BLaER1 treated with 17β-estradiol and CSF1 and Interleukin-3, amounts not matched to agents 10 nM and 100 nM (cell line): ENCODE data around the gene MNDA.
"Not testable (repeated sequence)": the region's sequence is repeated elsewhere in the genome, so short reads cannot be mapped to it uniquely, and the experiment has no call there.

Experiments
- H3K27ac ChIP-seq, 11 experiments: shearing (Covaris generic); formaldehyde crosslinking; 2 replicates each; pipeline ENCODE4 v1.8.1; 2022
- H3K27me3 ChIP-seq, 11 experiments: shearing (Covaris generic); formaldehyde crosslinking; 2 replicates each; pipeline ENCODE4 v1.8.1; 2022
- H3K36me3 ChIP-seq, 11 experiments: shearing (Covaris generic); formaldehyde crosslinking; 2 replicates each; pipeline ENCODE4 v1.8.1; 2022
- H3K4me1 ChIP-seq, 10 experiments: shearing (Covaris generic); formaldehyde crosslinking; 2 replicates each; pipeline ENCODE4 v1.8.1; 2022
- H3K4me2 ChIP-seq, 11 experiments: shearing (Covaris generic); formaldehyde crosslinking; 2 replicates each; pipeline ENCODE4 v1.8.1; 2022
- H3K4me3 ChIP-seq, 10 experiments: shearing (Covaris generic); formaldehyde crosslinking; 2 replicates each; pipeline ENCODE4 v1.8.1; 2022
- H3K9ac ChIP-seq, 11 experiments: shearing (Covaris generic); formaldehyde crosslinking; 2 replicates each; pipeline ENCODE4 v1.8.1; 2022
- H3K9me3 ChIP-seq, 11 experiments: shearing (Covaris generic); formaldehyde crosslinking; replicated peaks in 1 of 11; 2 replicates each; pipeline ENCODE4 v1.8.1; 2022
- H4K20me1 ChIP-seq, 11 experiments: shearing (Covaris generic); formaldehyde crosslinking; 2 replicates each; pipeline ENCODE4 v1.8.1; 2022
- Cebpa-rat ChIP-seq, 11 experiments: shearing (Covaris generic); IDR thresholded peaks; 2 replicates each; pipeline ENCODE4 v1.8.1; 2022

The MNDA gene

DNA sequence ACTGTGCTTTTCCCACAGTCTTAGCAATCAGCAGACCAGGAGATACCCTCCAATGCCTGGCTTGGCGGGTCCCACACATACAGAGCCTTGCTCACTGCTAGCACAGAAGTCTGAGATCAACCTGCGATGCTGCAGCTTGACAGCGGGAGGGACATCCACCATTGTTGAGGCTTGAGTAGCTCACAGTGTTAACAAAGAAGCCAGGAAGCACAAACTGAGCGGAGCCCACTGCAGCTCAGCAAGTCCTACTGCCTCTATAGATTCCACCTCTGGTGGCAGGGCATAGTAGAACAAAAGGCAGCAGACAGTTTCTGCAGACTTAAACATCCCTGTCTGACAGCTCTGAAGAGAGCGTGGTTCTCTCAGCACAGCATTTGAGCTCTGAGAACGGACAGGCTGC lies 33.4 kb downstream of the MNDA start:
- H3K9ac ChIP-seq, result no peak overlapping the region
- H3K27ac ChIP-seq, result no peak overlapping the region
- H3K4me1 ChIP-seq, result no peaks in the 10 kb centered on the region
- H3K4me3 ChIP-seq, result no peak overlapping the region
- no peaks in the 10 kb centered on the region for H4K20me1 ChIP-seq
- H3K27me3 ChIP-seq, result no peaks in the 10 kb centered on the region
- no peak for TF ChIP-seq Cebpa-rat (IDR thresholded peaks at IDR 0.05)
- H3K36me3 ChIP-seq, result no peaks in the 10 kb centered on the region
- H3K4me2 ChIP-seq, result no peak overlapping the region
- H3K9me3 ChIP-seq, result peaks cover 0 to 13% (median 1%) of the 10 kb centered on the region in 11 experiments; a peak in 6 of 22 replicates

DNA sequence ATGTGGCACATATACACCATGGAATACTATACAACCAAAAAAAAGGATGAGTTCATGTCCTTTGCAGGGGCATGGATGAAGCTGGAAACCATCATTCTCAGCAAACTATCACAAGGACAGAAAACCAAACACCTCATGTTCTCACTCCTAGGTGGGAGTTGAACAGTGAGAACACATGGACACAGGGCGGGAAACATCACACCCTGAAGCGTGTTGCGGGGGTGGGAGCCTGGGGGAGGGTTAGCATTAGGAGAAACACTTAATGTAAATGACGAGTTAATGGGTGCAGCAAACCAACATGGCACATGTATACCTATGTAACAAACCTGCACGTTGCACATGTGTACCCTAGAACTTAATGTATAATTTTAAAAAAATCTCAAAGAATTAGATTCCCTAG lies 39.3 kb downstream of the MNDA start:
- H4K20me1 ChIP-seq, H3K4me2 ChIP-seq, H3K36me3 ChIP-seq, H3K9me3 ChIP-seq, H3K27me3 ChIP-seq, H3K4me1 ChIP-seq, H3K9ac ChIP-seq, H3K27ac ChIP-seq, H3K4me3 ChIP-seq: not testable (repeated sequence)

DNA sequence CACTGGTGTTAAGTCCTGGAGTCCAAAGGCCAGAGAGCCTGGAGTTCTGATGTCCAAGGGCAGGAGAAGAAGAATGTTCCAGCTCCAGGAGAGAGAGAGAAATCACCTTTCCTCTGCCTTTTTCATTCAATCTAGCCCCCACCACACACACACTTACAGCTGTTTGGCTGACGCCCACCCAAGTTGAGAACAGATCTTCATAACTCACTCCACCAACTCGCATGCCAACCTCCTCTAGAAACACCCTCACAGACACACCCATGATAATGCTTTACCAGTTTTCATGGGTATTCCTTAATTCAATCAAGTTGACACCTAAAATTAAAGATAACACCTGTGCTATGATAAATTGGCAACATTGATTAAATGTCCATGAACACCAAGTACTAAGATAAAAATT lies 42.0 kb downstream of the MNDA start:
- H3K4me3 ChIP-seq, result no peak overlapping the region
- H3K4me2 ChIP-seq, result no peak overlapping the region
- TF ChIP-seq Cebpa-rat (IDR thresholded peaks at IDR 0.05), result no peak
- H4K20me1 ChIP-seq, result no peaks in the 10 kb centered on the region
- H3K4me1 ChIP-seq, result no peaks in the 10 kb centered on the region
- H3K9me3 ChIP-seq, result 0 out of 22 replicates have a peak, but pooled peaks cover 0 to 4% (median 0%) of the 10 kb centered on the region in 11 experiments
- H3K9ac ChIP-seq, result no peak overlapping the region
- no peaks in the 10 kb centered on the region for H3K36me3 ChIP-seq
- H3K27ac ChIP-seq, result no peak overlapping the region
- no peaks in the 10 kb centered on the region for H3K27me3 ChIP-seq

DNA sequence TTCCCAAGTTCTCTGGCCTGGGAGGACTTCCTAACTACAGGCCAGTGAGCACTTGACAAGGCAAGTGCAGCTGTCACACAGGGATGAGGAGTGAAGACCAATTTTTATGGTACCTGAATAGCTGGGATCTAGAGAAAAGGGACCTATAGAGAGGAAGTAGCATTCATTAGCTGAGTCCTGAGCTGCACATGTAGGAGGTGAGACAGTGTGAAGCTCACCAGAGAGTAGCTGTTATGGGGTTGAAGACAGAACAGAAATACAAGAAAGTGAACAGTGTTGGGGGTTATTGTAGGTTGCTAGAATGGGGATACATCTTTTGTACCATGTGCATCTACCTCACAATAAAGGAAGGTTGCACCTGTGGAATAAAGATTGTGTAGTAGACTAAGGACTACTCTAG lies 62.5 kb downstream of the MNDA start:
- H3K9ac ChIP-seq, result no peak overlapping the region
- H3K4me3 ChIP-seq, result no peak overlapping the region
- no peaks in the 10 kb centered on the region for H3K9me3 ChIP-seq
- H3K27me3 ChIP-seq, result no peaks in the 10 kb centered on the region
- no peaks in the 10 kb centered on the region for H3K36me3 ChIP-seq
- H4K20me1 ChIP-seq, result no peaks in the 10 kb centered on the region
- no peaks in the 10 kb centered on the region for H3K4me1 ChIP-seq
- H3K4me2 ChIP-seq, result no peak overlapping the region
- TF ChIP-seq Cebpa-rat (IDR thresholded peaks at IDR 0.05), result no peak
- no peak overlapping the region for H3K27ac ChIP-seq

DNA sequence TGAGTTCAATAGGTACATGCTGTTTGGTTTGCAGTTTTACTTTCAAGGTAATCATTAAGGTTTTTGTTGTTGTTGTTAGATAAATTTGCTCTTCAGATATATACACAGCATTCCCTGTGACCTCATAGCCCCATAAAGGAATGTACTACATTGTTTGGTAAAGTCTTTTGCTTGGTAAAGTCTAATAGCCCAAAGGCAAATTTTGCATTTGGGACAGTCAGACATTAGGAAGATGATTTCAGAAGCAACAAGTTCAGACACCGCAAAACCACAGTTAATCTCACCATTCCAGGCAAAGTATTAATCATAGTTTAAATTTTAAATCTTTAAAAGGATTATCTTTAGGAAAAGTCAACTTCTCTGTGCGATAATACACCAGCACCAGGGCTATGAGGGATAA lies 67.6 kb downstream of the MNDA start:
- no peak overlapping the region for H3K27ac ChIP-seq
- no peak overlapping the region for H3K9ac ChIP-seq
- H3K4me3 ChIP-seq, result no peak overlapping the region
- no peaks in the 10 kb centered on the region for H3K4me1 ChIP-seq
- no peak for TF ChIP-seq Cebpa-rat (IDR thresholded peaks at IDR 0.05)
- no peaks in the 10 kb centered on the region for H4K20me1 ChIP-seq
- H3K9me3 ChIP-seq, result no peaks in the 10 kb centered on the region
- H3K36me3 ChIP-seq, result no peaks in the 10 kb centered on the region
- no peak overlapping the region for H3K4me2 ChIP-seq
- no peaks in the 10 kb centered on the region for H3K27me3 ChIP-seq
